NCI-H2196 (cell line): ENCODE results near the gene NT5C3B.
"Not testable (repeated sequence)": the region's sequence is repeated elsewhere in the genome, so short reads cannot be mapped to it uniquely, and the experiment has no call there.

Experiments
- DNase-seq: peaks from one replicate; lab custom pipeline; 2025; ENCODE audit not compliant: unreplicated experiment; lab: John Stamatoyannopoulos, UW

The NT5C3B gene

GRCh38 chr17:41840781-41841180 lies 4.7 kb upstream of the NT5C3B start:
- not testable (repeated sequence) for DNase-seq

- DNase-seq = not testable (repeated sequence)
Measured at GRCh38 chr17:41839448-41839847, 3.4 kb upstream of the NT5C3B start.

- DNase-seq = no peak
Measured at GRCh38 chr17:41837761-41838538, 1.9 kb upstream of the NT5C3B start, which contains the start of gene KLHL10. Gene KLHL10, plus strand, starts transcription at chr17:41837825. Its CDS starts 108 bp downstream, at chr17:41837933.

- DNase-seq = no peak
Measured at GRCh38 chr17:41836550-41837196, 641 bp upstream of the NT5C3B start.

- DNase-seq = no peak
Measured at GRCh38 chr17:41835214-41835799, 725 bp downstream of the NT5C3B start.

GRCh38 chr17:41829961-41830360 lies 6.1 kb downstream of the NT5C3B start:
- DNase-seq = not testable (repeated sequence)

- DNase-seq = no peak
Measured at GRCh38 chr17:41825175-41825845, 10.7 kb downstream of the NT5C3B start.

- no peak for DNase-seq
Measured at GRCh38 chr17:41824086-41824485, 11.9 kb downstream of the NT5C3B start.

- DNase-seq = no peak
Measured at GRCh38 chr17:41823580-41823979, 12.5 kb downstream of the NT5C3B start.

- DNase-seq = no peak
Measured at GRCh38 chr17:41823141-41823524, 12.9 kb downstream of the NT5C3B start.

- no peak for DNase-seq
Measured at GRCh38 chr17:41822216-41823140, 13.6 kb downstream of the NT5C3B start.

- DNase-seq = no peak
Measured at GRCh38 chr17:41821776-41822175, 14.3 kb downstream of the NT5C3B start.

GRCh38 chr17:41818024-41818423 lies 18.0 kb downstream of the NT5C3B start:
- no peak for DNase-seq

- DNase-seq = no peak
Measured at GRCh38 chr17:41816637-41817320, 19.3 kb downstream of the NT5C3B start.

GRCh38 chr17:41814195-41814594 lies 21.8 kb downstream of the NT5C3B start:
- no peak for DNase-seq

GRCh38 chr17:41813699-41814124 lies 22.3 kb downstream of the NT5C3B start:
- DNase-seq = no peak

GRCh38 chr17:41813152-41813680 lies 22.8 kb downstream of the NT5C3B start:
- no peak for DNase-seq

- peak; percentile 48 for DNase-seq
Measured at GRCh38 chr17:41812381-41813151, 23.5 kb downstream of the NT5C3B start, which contains the start of gene FKBP10. Gene FKBP10, plus strand, starts transcription at chr17:41813004. Its CDS starts 31 bp downstream, at chr17:41813035.
